Measurements from ENCODE around the gene CAMTA1.
A peak's percentile ranks its signal among the peaks of the same experiment; 100 is the strongest.

Gene CAMTA1

GRCh38 chr1:7265771-7266371, 480.6 kb downstream of the CAMTA1 start (continued):
- 0 out of 2 replicates have a peak, but pooled peaks have one; percentile 41 for TF ChIP-seq TSHZ1 (tag by site-specific recombination; IDR thresholded peaks at IDR 0.05; ENCODE audit: borderline replicate concordance)
- TF ChIP-seq ZNF747 (tag by site-specific recombination; IDR thresholded peaks at IDR 0.05) = no peak
- TF ChIP-seq ZNF843 (tag by site-specific recombination; IDR thresholded peaks at IDR 0.05) = 0 out of 2 replicates have a peak, but pooled peaks have one; percentile 45
- TF ChIP-seq ZNF10 (tag by site-specific recombination; IDR thresholded peaks at IDR 0.05) = 0 out of 2 replicates have a peak, but pooled peaks have one; percentile 18
- TF ChIP-seq PRDM1 (tag by site-specific recombination; IDR thresholded peaks at IDR 0.05) = peak; percentile 37; the same call in 1 of the 2 replicates
- TF ChIP-seq ZNF138 (tag by site-specific recombination; IDR thresholded peaks at IDR 0.05; ENCODE audit: borderline replicate concordance) = no peak
- TF ChIP-seq ZNF449 (tag by site-specific recombination; IDR thresholded peaks at IDR 0.05) = peak; percentile 96
- peak; percentile 69 for TF ChIP-seq ZFHX2 (tag by site-specific recombination; conservative IDR thresholded peaks at IDR 0.05)
- TF ChIP-seq ZNF366 (tag by site-specific recombination; conservative IDR thresholded peaks at IDR 0.05) = peak; percentile 50
- no peak for TF ChIP-seq KLF10 (tag by site-specific recombination; IDR thresholded peaks at IDR 0.05)
- TF ChIP-seq ZNF266 (tag by site-specific recombination; IDR thresholded peaks at IDR 0.05; ENCODE audit: low read depth) = no peak
- peak; percentile 23; the same call in 1 of the 2 replicates for TF ChIP-seq ZNF394 (tag by site-specific recombination; IDR thresholded peaks at IDR 0.05; ENCODE audit: borderline replicate concordance)
- peak; percentile 74 for TF ChIP-seq ZNF629 (tag by site-specific recombination; IDR thresholded peaks at IDR 0.05)

- no peak overlapping the region for H3K27ac ChIP-seq (ENCODE audit: extremely low read depth, low read depth, low read length)
- no peak overlapping the region for H3K4me3 ChIP-seq (ENCODE audit: low read depth, low read length)
- POLR2A ChIA-PET = no interaction called here
- H3K9me3 ChIP-seq (ENCODE audit: control insufficient read depth, insufficient read depth, low read depth, low read length) = no peaks in the 10 kb centered on the region
- H3K36me3 ChIP-seq (ENCODE audit: control insufficient read depth in 2 of 2, insufficient read depth in 1 of 2, low read length in 2 of 2) = no peaks in the 10 kb centered on the region
- peaks cover 5% of the 10 kb centered on the region; the same call in 1 of the 2 replicates for H3K4me1 ChIP-seq (ENCODE audit: control insufficient read depth, insufficient read depth, low read length)
- CTCF ChIA-PET = interaction anchor here (0.9 to 1.1 kb wide), 3 partner anchors 35 to 273 kb away, joined by 3 read pairs; no protein-coding TSS in a partner anchor
- no peak for TF ChIP-seq MYNN (tag by site-specific recombination; IDR thresholded peaks at IDR 0.05; ENCODE audit: borderline replicate concordance)
- no peak for TF ChIP-seq ZBTB48 (tag by site-specific recombination; IDR thresholded peaks at IDR 0.05)
Measured at GRCh38 chr1:7266561-7266960, 481.3 kb downstream of the CAMTA1 start.

- ChIA-PET POLR2A (interaction anchor here (0.6 kb wide), 1 partner anchor 572 kb away, joined by 3 read pairs; no protein-coding TSS in a partner anchor), CTCF (interaction anchor here (0.5 to 1.1 kb wide), 3 partner anchors 33 to 386 kb away, joined by 3 to 5 read pairs (median 4); no protein-coding TSS in a partner anchor)
- TF ChIP-seq SCRT2 (tag by site-specific recombination; IDR thresholded peaks at IDR 0.05) (no peak), ZBTB8A (tag by site-specific recombination; IDR thresholded peaks at IDR 0.05) (0 out of 2 replicates have a peak, but pooled peaks have one; percentile 13), FEZF1 (tag by site-specific recombination; IDR thresholded peaks at IDR 0.05) (0 out of 2 replicates have a peak, but pooled peaks have one; percentile 12), ZNF155 (tag by site-specific recombination; IDR thresholded peaks at IDR 0.05) (no peak), ZNF280C (tag by site-specific recombination; IDR thresholded peaks at IDR 0.05) (no peak), ZBTB21 (tag by site-specific recombination; IDR thresholded peaks at IDR 0.05) (peak; percentile 23; the same call in 1 of the 2 replicates), ZNF692 (tag by site-specific recombination; IDR thresholded peaks at IDR 0.05) (peak; percentile 16; the same call in 1 of the 2 replicates), ZNF121 (tag by site-specific recombination; IDR thresholded peaks at IDR 0.05) (no peak), ZNF175 (tag by site-specific recombination; IDR thresholded peaks at IDR 0.05) (no peak), ZNF664 (tag by site-specific recombination; IDR thresholded peaks at IDR 0.05) (no peak)
Measured at GRCh38 chr1:7267493-7267892, 482.2 kb downstream of the CAMTA1 start.

More at GRCh38 chr1:7267493-7267892, 482.2 kb downstream of the CAMTA1 start:
- Histone ChIP-seq H3K4me3 (ENCODE audit: low read depth, low read length) (no peak overlapping the region), H3K27ac (ENCODE audit: extremely low read depth, low read depth, low read length) (no peak overlapping the region), H3K4me1 (ENCODE audit: control insufficient read depth, insufficient read depth, low read length) (peaks cover 5% of the 10 kb centered on the region; the same call in 1 of the 2 replicates), H3K9me3 (ENCODE audit: control insufficient read depth, insufficient read depth, low read depth, low read length) (no peaks in the 10 kb centered on the region), H3K36me3 (ENCODE audit: control insufficient read depth in 2 of 2, insufficient read depth in 1 of 2, low read length in 2 of 2) (no peaks in the 10 kb centered on the region)

Data from HEK293 (cell line).